GM23338 (cell line): ENCODE results near the gene CCDC179. TPM values are rescaled to one million over a fixed set of nuclear protein-coding genes. Genes with fewer than 3 reads are reported as not detected.

ENCODE experiments used
- ATAC-seq: fragments of 200-7000 bp; cut with Tn5 transposase; 3 replicates; pipeline ENCODE4 v1.9.1; 2020
- DNase-seq: peaks from one replicate; pipeline ENCODE4 v3.0.0-alpha.2; 2015; ENCODE audit warnings: low spot score
- H2AFZ ChIP-seq: fragments of 200-600 bp; sonication (generic); 2 replicates; pipeline ENCODE4 v1.8.0; 2016; ENCODE audit warnings: antibody characterized with exemption, mild to moderate bottlenecking, moderate library complexity
- H3F3A ChIP-seq: fragments of 200-600 bp; sonication (generic); replicated peaks from 2 replicates; pipeline ENCODE4 v1.8.0; 2017; ENCODE audit warnings: antibody characterized with exemption, mixed run types, low read depth
- H3K27ac ChIP-seq: fragments of 200-600 bp; sonication (generic); 2 replicates; pipeline ENCODE4 v1.6.1; 2016; ENCODE audit warnings: low read depth
- H3K27me3 ChIP-seq: fragments of 200-600 bp; sonication (generic); 2 replicates; pipeline ENCODE4 v1.8.0; 2016; ENCODE audit warnings: mild to moderate bottlenecking, mixed run types, moderate library complexity; ENCODE audit not compliant: insufficient read depth
- H3K36me3 ChIP-seq: fragments of 200-600 bp; sonication (generic); 2 replicates; pipeline ENCODE4 v1.8.0; 2016; ENCODE audit warnings: mild to moderate bottlenecking; ENCODE audit not compliant: insufficient read depth
- H3K4me1 ChIP-seq: fragments of 200-600 bp; sonication (generic); 2 replicates; pipeline ENCODE4 v1.8.0; 2016; ENCODE audit warnings: mild to moderate bottlenecking, moderate library complexity; ENCODE audit not compliant: insufficient read depth
- H3K4me2 ChIP-seq: fragments of 200-600 bp; sonication (generic); 2 replicates; pipeline ENCODE4 v1.7.1; 2017; ENCODE audit warnings: mixed run types
- H3K4me3 ChIP-seq: fragments of 200-600 bp; sonication (generic); 2 replicates; pipeline ENCODE4 v1.6.1; 2016; ENCODE audit warnings: mixed run types
- H3K79me2 ChIP-seq: fragments of 200-600 bp; sonication (generic); replicated peaks from 2 replicates; pipeline ENCODE4 v1.8.0; 2017; ENCODE audit warnings: mild to moderate bottlenecking; ENCODE audit not compliant: insufficient read depth
- H3K9me2 ChIP-seq: fragments of 200-600 bp; sonication (generic); 2 replicates; pipeline ENCODE4 v1.8.0; 2017; ENCODE audit not compliant: insufficient read depth
- H4K20me1 ChIP-seq: fragments of 200-600 bp; sonication (generic); replicated peaks from 2 replicates; pipeline ENCODE4 v1.8.0; 2017; ENCODE audit warnings: mild to moderate bottlenecking; ENCODE audit not compliant: insufficient read depth
- H3K27ac Mint-ChIP-seq: 2 replicates; pipeline ENCODE4 v1.8.0; 2020; ENCODE audit warnings: inconsistent platforms, mild to moderate bottlenecking, moderate library complexity, mixed read lengths
- H3K27me3 Mint-ChIP-seq: 3 replicates; pipeline ENCODE4 v1.8.0; 2022; ENCODE audit warnings: low read depth, mild to moderate bottlenecking, moderate library complexity, mixed read lengths, inconsistent platforms; ENCODE audit not compliant: insufficient read depth, poor library complexity
- H3K36me3 Mint-ChIP-seq: 3 replicates; pipeline ENCODE4 v1.8.0; 2021; ENCODE audit warnings: low read depth, mild to moderate bottlenecking, inconsistent platforms, moderate library complexity, mixed read lengths
- H3K4me1 Mint-ChIP-seq: 3 replicates; pipeline ENCODE4 v1.8.0; 2020; ENCODE audit warnings: mild to moderate bottlenecking, inconsistent platforms, mixed read lengths
- H3K4me3 Mint-ChIP-seq: 3 replicates; pipeline ENCODE4 v1.8.0; 2021; ENCODE audit warnings: moderate library complexity, mild to moderate bottlenecking, inconsistent platforms, mixed read lengths
- H3K9me3 Mint-ChIP-seq: 3 replicates; pipeline ENCODE4 v1.8.0; 2020; ENCODE audit warnings: moderate library complexity, mild to moderate bottlenecking, inconsistent platforms, mixed read lengths
- CREB1 ChIP-seq: fragments of 250-450 bp; sonication (Bioruptor Pico); IDR thresholded peaks from 2 replicates; pipeline ENCODE4 v1.5.0; 2020; ENCODE audit warnings: low read depth, mild to moderate bottlenecking, moderate library complexity
- EZH2 ChIP-seq: fragments of 200-600 bp; sonication (generic); IDR thresholded peaks from one replicate; pipeline ENCODE4 v1.8.0; 2017; ENCODE audit warnings: antibody characterized with exemption, mild to moderate bottlenecking, low read depth; ENCODE audit not compliant: unreplicated experiment
- EZH2phosphoT487 ChIP-seq: fragments of 200-600 bp; sonication (generic); IDR thresholded peaks from one replicate; pipeline ENCODE4 v1.8.1; 2018; ENCODE audit warnings: antibody characterized with exemption; ENCODE audit not compliant: unreplicated experiment
- JUNB ChIP-seq: IDR thresholded peaks from one replicate; pipeline ENCODE4 v1.6.1; 2016; ENCODE audit warnings: antibody characterized with exemption; ENCODE audit not compliant: unreplicated experiment
- POLR2AphosphoS5 ChIP-seq: IDR thresholded peaks from 2 replicates; pipeline ENCODE4 v1.6.1; 2016; ENCODE audit warnings: antibody characterized with exemption, low read depth
- STAT1 ChIP-seq: IDR thresholded peaks from one replicate; pipeline ENCODE4 v1.6.1; 2016; ENCODE audit warnings: antibody characterized with exemption; ENCODE audit not compliant: unreplicated experiment
- ZNF114 ChIP-seq: fragments of 250-450 bp; sonication (Bioruptor Pico); IDR thresholded peaks from 2 replicates; pipeline ENCODE4 v1.5.0; 2020; ENCODE audit warnings: mild to moderate bottlenecking, moderate library complexity
- ZNF331 ChIP-seq: fragments of 250-450 bp; sonication (Bioruptor Pico); IDR thresholded peaks from 2 replicates; pipeline ENCODE4 v1.5.0; 2020; ENCODE audit warnings: low read depth, mild to moderate bottlenecking, moderate library complexity
- long read RNA-seq: library from polyadenylated mRNA; unstranded; transcript quantifications from one replicate; pipeline ENCODE4 v2.0.0, GENCODE V29; 2020; ENCODE audit not compliant: unreplicated experiment
- polyA plus RNA-seq: library from polyadenylated mRNA; unstranded; fragments of >200 nt; fragmentation: Nextera tagmentation; extraction: Ambion mirVana; gene quantifications from 2 replicates; pipeline ENCODE4 v1.2.1, GENCODE V29; 2016
- total RNA-seq: library from RNA; depleted of rRNA; stranded (reverse); fragments of >200 nt; shearing (Covaris generic); gene quantifications from 2 replicates; pipeline ENCODE4 v1.2.3, GENCODE V29; 2014; rRNA removed
- TF ChIP-seq, protein P1 (sequence below), 2 experiments: fragments of 200-600 bp in 1 of 2; sonication (generic) in 1 of 2; conservative IDR thresholded peaks; 2 replicates each; pipeline versions ENCODE4 v1.5.1 to v1.6.1; 2016 to 2017; ENCODE audit warnings: antibody characterized with exemption in 2 of 2, low read depth in 2 of 2, mild to moderate bottlenecking in 2 of 2, moderate library complexity in 1 of 2
- TF ChIP-seq, protein P2 (sequence below): IDR thresholded peaks from one replicate; pipeline ENCODE4 v1.6.1; 2018; ENCODE audit warnings: antibody characterized with exemption; ENCODE audit not compliant: unreplicated experiment

Gene CCDC179
- total RNA-seq (not detected in 2 replicates), polyA plus RNA-seq (not detected in 2 replicates)
- long read RNA-seq: 0 reads

DNA sequence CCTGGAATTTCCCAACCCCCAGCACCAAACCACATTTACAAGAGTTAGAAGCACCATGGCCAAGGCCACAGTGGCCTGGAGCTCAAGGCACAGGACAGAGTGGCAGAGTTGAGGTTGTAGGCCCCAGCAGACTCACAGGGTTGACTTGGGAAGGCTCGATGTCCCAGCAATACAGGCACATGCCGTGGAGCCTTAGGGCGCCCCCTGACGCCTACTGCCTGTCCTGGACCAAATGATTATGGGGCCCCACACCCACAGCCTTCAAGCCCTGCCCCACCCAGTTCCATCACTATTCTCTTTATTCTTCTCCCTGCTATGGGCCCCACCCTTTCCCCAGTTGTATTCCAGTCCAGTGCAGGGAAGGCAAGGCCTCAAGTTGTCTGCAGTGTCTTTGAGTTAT, at the start of gene CCDC179:
TSS of gene CCDC179 (minus strand) at position 234 of the 400 bp plus-strand sequence. CDS start at position 181, 53 bp downstream.
- Histone ChIP-seq H3K4me2 (no peak within 1 kb of the TSS), H3K4me1 (peaks cover 3% of the 10 kb centered on the region; the same call in 1 of the 2 replicates), H2AFZ (no peak within 1 kb of the TSS), H3F3A (no peaks in the 10 kb centered on the region), H4K20me1 (no peaks in the 10 kb centered on the region), H3K36me3 (no peaks in the 10 kb centered on the region; the same call in 1 of the 2 replicates), H3K27ac (no peak within 1 kb of the TSS), H3K4me3 (no peak within 1 kb of the TSS), H3K79me2 (no peaks in the 10 kb centered on the region), H3K27me3 (no peaks in the 10 kb centered on the region), H3K9me2 (no peaks in the 10 kb centered on the region)
- Mint-ChIP-seq H3K27me3 (no peaks in the 10 kb centered on the region), H3K27ac (no peak within 1 kb of the TSS; the same call in 1 of the 2 replicates), H3K4me1 (peaks cover 7% of the 10 kb centered on the region), H3K9me3 (peaks cover 3% of the 10 kb centered on the region; the same call in 2 of the 3 replicates), H3K4me3 (no peak within 1 kb of the TSS), H3K36me3 (peaks cover 3% of the 10 kb centered on the region; the same call in 2 of the 3 replicates)
- ATAC-seq (no peak), DNase-seq (no peak)
- TF ChIP-seq JUNB: no peak
- TF ChIP-seq, protein P1, sequence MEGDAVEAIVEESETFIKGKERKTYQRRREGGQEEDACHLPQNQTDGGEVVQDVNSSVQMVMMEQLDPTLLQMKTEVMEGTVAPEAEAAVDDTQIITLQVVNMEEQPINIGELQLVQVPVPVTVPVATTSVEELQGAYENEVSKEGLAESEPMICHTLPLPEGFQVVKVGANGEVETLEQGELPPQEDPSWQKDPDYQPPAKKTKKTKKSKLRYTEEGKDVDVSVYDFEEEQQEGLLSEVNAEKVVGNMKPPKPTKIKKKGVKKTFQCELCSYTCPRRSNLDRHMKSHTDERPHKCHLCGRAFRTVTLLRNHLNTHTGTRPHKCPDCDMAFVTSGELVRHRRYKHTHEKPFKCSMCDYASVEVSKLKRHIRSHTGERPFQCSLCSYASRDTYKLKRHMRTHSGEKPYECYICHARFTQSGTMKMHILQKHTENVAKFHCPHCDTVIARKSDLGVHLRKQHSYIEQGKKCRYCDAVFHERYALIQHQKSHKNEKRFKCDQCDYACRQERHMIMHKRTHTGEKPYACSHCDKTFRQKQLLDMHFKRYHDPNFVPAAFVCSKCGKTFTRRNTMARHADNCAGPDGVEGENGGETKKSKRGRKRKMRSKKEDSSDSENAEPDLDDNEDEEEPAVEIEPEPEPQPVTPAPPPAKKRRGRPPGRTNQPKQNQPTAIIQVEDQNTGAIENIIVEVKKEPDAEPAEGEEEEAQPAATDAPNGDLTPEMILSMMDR (conservative IDR thresholded peaks at IDR 0.05; ENCODE audit: low read depth in 2 of 2): peak; percentile 9 to 41; a peak in 1 of 4 replicates

DNA sequence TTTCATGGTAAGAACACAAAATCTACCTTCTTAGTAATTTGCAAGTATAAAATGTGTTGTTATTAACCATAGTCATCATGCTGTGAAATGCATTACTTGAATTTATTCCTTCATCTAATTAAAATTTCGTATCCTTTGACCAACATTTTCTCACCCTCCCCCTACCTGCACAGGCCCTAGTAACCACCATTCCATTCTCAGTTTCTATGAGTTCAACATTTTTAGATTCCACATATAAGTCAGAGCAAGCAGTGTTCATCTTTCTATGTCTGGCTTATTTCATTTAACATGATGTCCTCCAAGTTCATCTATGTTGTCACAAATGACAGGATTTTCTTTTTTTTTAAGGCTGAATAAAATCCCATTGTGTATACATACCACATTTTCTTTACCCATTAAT, 43.5 kb upstream of the CCDC179 start:
- Histone ChIP-seq H3K9me2 (peaks cover 5% of the 10 kb centered on the region; the same call in 1 of the 2 replicates), H3K27ac (no peak overlapping the region), H3K4me1 (no peaks in the 10 kb centered on the region), H4K20me1 (no peaks in the 10 kb centered on the region), H3K36me3 (no peaks in the 10 kb centered on the region), H3K4me2 (no peak overlapping the region), H3K79me2 (no peaks in the 10 kb centered on the region), H2AFZ (no peak overlapping the region), H3K27me3 (no peaks in the 10 kb centered on the region), H3K4me3 (no peak overlapping the region), H3F3A (no peaks in the 10 kb centered on the region)
- DNase-seq (no peak), ATAC-seq (no peak)
- Mint-ChIP-seq H3K4me3 (no peak overlapping the region), H3K4me1 (peaks cover 8% of the 10 kb centered on the region; the same call in 2 of the 3 replicates), H3K27ac (no peak overlapping the region; the same call in 1 of the 2 replicates), H3K27me3 (peaks cover 1% of the 10 kb centered on the region), H3K9me3 (no peaks in the 10 kb centered on the region), H3K36me3 (no peaks in the 10 kb centered on the region)
- TF ChIP-seq CREB1 (no peak), ZNF331 (CRISPR knock-in tag) (no peak), EZH2 (no peak), STAT1 (no peak), POLR2AphosphoS5 (no peak), ZNF114 (CRISPR knock-in tag) (no peak), EZH2phosphoT487 (no peak)
- TF ChIP-seq, protein P1 (conservative IDR thresholded peaks at IDR 0.05; ENCODE audit: low read depth in 2 of 2): no peak
- TF ChIP-seq, protein P2, sequence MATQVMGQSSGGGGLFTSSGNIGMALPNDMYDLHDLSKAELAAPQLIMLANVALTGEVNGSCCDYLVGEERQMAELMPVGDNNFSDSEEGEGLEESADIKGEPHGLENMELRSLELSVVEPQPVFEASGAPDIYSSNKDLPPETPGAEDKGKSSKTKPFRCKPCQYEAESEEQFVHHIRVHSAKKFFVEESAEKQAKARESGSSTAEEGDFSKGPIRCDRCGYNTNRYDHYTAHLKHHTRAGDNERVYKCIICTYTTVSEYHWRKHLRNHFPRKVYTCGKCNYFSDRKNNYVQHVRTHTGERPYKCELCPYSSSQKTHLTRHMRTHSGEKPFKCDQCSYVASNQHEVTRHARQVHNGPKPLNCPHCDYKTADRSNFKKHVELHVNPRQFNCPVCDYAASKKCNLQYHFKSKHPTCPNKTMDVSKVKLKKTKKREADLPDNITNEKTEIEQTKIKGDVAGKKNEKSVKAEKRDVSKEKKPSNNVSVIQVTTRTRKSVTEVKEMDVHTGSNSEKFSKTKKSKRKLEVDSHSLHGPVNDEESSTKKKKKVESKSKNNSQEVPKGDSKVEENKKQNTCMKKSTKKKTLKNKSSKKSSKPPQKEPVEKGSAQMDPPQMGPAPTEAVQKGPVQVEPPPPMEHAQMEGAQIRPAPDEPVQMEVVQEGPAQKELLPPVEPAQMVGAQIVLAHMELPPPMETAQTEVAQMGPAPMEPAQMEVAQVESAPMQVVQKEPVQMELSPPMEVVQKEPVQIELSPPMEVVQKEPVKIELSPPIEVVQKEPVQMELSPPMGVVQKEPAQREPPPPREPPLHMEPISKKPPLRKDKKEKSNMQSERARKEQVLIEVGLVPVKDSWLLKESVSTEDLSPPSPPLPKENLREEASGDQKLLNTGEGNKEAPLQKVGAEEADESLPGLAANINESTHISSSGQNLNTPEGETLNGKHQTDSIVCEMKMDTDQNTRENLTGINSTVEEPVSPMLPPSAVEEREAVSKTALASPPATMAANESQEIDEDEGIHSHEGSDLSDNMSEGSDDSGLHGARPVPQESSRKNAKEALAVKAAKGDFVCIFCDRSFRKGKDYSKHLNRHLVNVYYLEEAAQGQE: no peak
